Measurements from ENCODE around the gene CWF19L1.

The CWF19L1 gene

DNA sequence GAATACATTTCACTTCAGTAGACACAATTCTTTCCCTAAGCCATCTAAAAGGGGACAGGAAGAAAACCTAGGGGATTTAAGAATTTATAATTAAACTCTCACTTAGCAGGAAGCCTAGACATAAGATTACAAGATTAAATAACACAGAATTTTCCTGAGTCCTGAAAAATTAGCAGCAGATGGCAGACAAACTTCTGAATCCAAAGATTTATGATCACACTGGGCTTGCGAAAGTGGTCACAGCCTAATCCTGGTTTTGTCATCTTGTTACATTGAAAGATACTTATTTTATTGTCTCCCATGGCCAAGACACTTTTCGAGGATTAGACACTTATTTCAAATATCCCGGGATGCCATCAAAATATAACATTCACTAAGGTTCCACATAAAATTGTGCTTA, 84.5 kb downstream of the CWF19L1 start:
- no peak for FAIRE-seq

More for the DNA sequence above, 84.5 kb downstream of the CWF19L1 start:
- no peak for DNase-seq (ENCODE audit: low spot score)
